ENCODE data around the gene PICK1. TPM values are rescaled to one million over a fixed set of nuclear protein-coding genes. Genes with fewer than 3 reads are reported as not detected.

The PICK1 gene
- total and polyA plus RNA-seq, 11 donors: 18.8 to 41.5 (median 22.8) TPM

- Histone ChIP-seq H3K36me3 (no peaks in the 10 kb centered on the region), H3K4me1 (peaks cover 0 to 16% (median 7%) of the 10 kb centered on the region in 12 donors), H3K27ac (peak overlapping the region in 1 of 12 donors; percentile 24), H3K27me3 (no peaks in the 10 kb centered on the region), H3K4me3 (no peak overlapping the region), H3K9me3 (no peaks in the 10 kb centered on the region)
- intact Hi-C loops (cut with DNase I): loop anchor here (2.0 to 10.0 kb wide), 15 partner anchors 50 to 653 kb away; partner anchors contain the start of genes DMC1 (in 8 of the 10), DDX17 (in 1 of the 10), GTPBP1 (in 1 of the 10) and JOSD1 (in 1 of the 10)
- peak in 3 of 4 donors; percentile 74 to 79 (median 75) for ATAC-seq
- 29 to 33% (median 31%) methylated on average over 27 to 30 of the region's 30 CpGs for WGBS, 4 donors
- no peak for TF ChIP-seq POLR2A (IDR thresholded peaks at IDR 0.05)
- peak; percentile 73 to 91 (median 87) for TF ChIP-seq CTCF (IDR thresholded peaks at IDR 0.05)
- DNase-seq: peak; percentile 71 to 89 (median 76)
Measured at GRCh38 chr22:38051900-38052862, 5.0 kb upstream of the PICK1 start.

GRCh38 chr22:38062791-38063190 lies 5.6 kb downstream of the PICK1 start:
- peaks cover 0 to 20% (median 8%) of the 10 kb centered on the region in 12 donors for H3K4me1 ChIP-seq
- ATAC-seq (peak in 3 of 4 donors; percentile 35 to 60 (median 55)), DNase-seq (no peak)
- TF ChIP-seq CTCF (IDR thresholded peaks at IDR 0.05): no peak
- no peak for TF ChIP-seq POLR2A (IDR thresholded peaks at IDR 0.05)
- 53 to 72% (median 68%) methylated on average over 6 of the region's 6 CpGs for WGBS, 4 donors
- no peaks in the 10 kb centered on the region for H3K27me3 ChIP-seq
- H3K27ac ChIP-seq: peak overlapping the region in 4 of 12 donors; percentile 11 to 64 (median 62)
- intact Hi-C loops (cut with DNase I): loop anchor here in 3 of 10 donors (10.0 kb wide), 3 partner anchors 172 to 612 kb away; no protein-coding TSS in a partner anchor
- H3K4me3 ChIP-seq: no peak overlapping the region
- peaks cover 0 to 58% (median 38%) of the 10 kb centered on the region in 9 donors for H3K36me3 ChIP-seq
- no peaks in the 10 kb centered on the region for H3K9me3 ChIP-seq

GRCh38 chr22:38065539-38065938 lies 8.3 kb downstream of the PICK1 start:
- no peak for TF ChIP-seq POLR2A (IDR thresholded peaks at IDR 0.05)
- TF ChIP-seq CTCF (IDR thresholded peaks at IDR 0.05): no peak
- no peak for ATAC-seq
- Histone ChIP-seq H3K4me3 (no peak overlapping the region), H3K27me3 (no peaks in the 10 kb centered on the region), H3K36me3 (peaks cover 0 to 51% (median 26%) of the 10 kb centered on the region in 9 donors), H3K9me3 (no peaks in the 10 kb centered on the region), H3K27ac (no peak overlapping the region), H3K4me1 (peaks cover 0 to 43% (median 27%) of the 10 kb centered on the region in 12 donors)
- intact Hi-C loops (cut with DNase I): loop anchor here in 3 of 10 donors (5.0 to 10.0 kb wide), 4 partner anchors 169 to 609 kb away; partner anchors contain the start of gene DMC1 (in 1 of the 3)
- 90 to 96% (median 95%) methylated on average over 8 of the region's 8 CpGs for WGBS, 4 donors
- DNase-seq: peak in 1 of 5 donors; percentile 37
